ENCODE data around the gene CCL22. TPM values are rescaled to one million over a fixed set of nuclear protein-coding genes. Genes with fewer than 3 reads are reported as not detected.

The CCL22 gene
- total RNA-seq, 2 experiments from 2014 or later = not detected

DNA sequence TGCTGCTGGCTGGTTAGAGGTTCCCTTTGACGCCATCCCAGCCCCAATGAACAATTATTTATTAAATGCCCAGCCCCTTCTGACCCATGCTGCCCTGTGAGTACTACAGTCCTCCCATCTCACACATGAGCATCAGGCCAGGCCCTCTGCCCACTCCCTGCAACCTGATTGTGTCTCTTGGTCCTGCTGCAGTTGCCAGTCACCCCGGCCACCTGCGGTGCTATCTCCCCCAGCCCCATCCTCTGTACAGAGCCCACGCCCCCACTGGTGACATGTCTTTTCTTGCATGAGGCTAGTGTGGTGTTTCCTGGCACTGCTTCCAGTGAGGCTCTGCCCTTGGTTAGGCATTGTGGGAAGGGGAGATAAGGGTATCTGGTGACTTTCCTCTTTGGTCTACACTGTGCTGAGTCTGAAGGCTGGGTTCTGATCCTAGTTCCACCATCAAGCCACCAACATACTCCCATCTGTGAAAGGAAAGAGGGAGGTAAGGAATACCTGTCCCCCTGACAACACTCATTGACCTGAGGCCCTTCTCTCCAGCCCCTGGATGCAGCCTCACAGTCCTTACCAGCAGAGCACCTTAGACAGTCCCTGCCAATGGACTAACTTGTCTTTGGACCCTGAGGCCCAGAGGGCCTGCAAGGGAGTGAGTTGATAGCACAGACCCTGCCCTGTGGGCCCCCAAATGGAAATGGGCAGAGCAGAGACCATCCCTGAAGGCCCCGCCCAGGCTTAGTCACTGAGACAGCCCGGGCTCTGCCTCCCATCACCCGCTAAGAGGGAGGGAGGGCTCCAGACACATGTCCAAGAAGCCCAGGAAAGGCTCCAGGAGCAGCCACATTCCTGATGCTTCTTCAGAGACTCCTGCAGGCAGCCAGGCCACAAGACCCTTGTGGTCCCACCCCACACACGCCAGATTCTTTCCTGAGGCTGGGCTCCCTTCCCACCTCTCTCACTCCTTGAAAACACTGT lies 25.0 kb downstream of the CCL22 start:
- H3K36me3 Mint-ChIP-seq (ENCODE audit: low read depth) = no peaks in the 10 kb centered on the region
- Histone ChIP-seq H3K9me3 (ENCODE audit: control insufficient read depth in 1 of 2, insufficient read depth in 1 of 2, low read length in 2 of 2) (no peaks in the 10 kb centered on the region), H3K27me3 (ENCODE audit: control insufficient read depth in 1 of 2, insufficient read depth in 2 of 2, low read length in 2 of 2) (peaks cover 0 to 2% of the 10 kb centered on the region in 2 experiments), H3K4me1 (ENCODE audit: insufficient read depth, low read length) (peaks cover 4% of the 10 kb centered on the region), H3K27ac (ENCODE audit: low read depth in 1 of 2, low read length in 2 of 2) (no peak overlapping the region), H3K36me3 (ENCODE audit: insufficient read depth, low read length) (no peaks in the 10 kb centered on the region), H3K4me3 (ENCODE audit: low read length) (no peak overlapping the region)
- H3K9me3 Mint-ChIP-seq = no peaks in the 10 kb centered on the region
- H3K27ac Mint-ChIP-seq = no peak overlapping the region
- no peaks in the 10 kb centered on the region for H3K4me1 Mint-ChIP-seq (ENCODE audit: low read depth)
- POLR2A ChIA-PET = no interaction called here
- no peaks in the 10 kb centered on the region for H3K27me3 Mint-ChIP-seq
- ATAC-seq (ENCODE audit: poor library complexity) (no peak), DNase-seq (peak in 1 of 14 experiments; percentile 6)
- TF ChIP-seq, protein P1, sequence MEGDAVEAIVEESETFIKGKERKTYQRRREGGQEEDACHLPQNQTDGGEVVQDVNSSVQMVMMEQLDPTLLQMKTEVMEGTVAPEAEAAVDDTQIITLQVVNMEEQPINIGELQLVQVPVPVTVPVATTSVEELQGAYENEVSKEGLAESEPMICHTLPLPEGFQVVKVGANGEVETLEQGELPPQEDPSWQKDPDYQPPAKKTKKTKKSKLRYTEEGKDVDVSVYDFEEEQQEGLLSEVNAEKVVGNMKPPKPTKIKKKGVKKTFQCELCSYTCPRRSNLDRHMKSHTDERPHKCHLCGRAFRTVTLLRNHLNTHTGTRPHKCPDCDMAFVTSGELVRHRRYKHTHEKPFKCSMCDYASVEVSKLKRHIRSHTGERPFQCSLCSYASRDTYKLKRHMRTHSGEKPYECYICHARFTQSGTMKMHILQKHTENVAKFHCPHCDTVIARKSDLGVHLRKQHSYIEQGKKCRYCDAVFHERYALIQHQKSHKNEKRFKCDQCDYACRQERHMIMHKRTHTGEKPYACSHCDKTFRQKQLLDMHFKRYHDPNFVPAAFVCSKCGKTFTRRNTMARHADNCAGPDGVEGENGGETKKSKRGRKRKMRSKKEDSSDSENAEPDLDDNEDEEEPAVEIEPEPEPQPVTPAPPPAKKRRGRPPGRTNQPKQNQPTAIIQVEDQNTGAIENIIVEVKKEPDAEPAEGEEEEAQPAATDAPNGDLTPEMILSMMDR (IDR thresholded peaks at IDR 0.05) = no peak
- intact Hi-C loops (cut with DNase I, micrococcal nuclease) = no loop called here
- no peak overlapping the region for H3K4me3 Mint-ChIP-seq
- CTCF ChIA-PET = no interaction called here

DNA sequence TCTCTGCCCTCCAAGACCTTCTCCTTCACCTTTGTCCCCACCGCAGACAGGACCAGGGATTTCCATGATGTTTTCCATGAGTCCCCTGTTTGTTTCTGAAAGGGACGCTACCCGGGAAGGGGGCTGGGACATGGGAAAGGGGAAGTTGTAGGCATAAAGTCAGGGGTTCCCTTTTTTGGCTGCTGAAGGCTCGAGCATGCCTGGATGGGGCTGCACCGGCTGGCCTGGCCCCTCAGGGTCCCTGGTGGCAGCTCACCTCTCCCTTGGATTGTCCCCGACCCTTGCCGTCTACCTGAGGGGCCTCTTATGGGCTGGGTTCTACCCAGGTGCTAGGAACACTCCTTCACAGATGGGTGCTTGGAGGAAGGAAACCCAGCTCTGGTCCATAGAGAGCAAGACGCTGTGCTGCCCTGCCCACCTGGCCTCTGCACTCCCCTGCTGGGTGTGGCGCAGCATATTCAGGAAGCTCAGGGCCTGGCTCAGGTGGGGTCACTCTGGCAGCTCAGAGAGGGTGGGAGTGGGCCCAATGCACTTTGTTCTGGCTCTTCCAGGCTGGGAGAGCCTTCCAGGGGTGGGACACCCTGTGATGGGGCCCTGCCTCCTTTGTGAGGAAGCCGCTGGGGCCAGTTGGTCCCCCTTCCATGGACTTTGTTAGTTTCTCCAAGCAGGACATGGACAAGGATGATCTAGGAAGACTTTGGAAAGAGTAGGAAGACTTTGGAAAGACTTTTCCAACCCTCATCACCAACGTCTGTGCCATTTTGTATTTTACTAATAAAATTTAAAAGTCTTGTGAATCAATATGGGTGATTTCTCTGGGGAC lies 25.9 kb downstream of the CCL22 start:
- intact Hi-C loops (cut with DNase I, micrococcal nuclease) = no loop called here
- ATAC-seq (ENCODE audit: poor library complexity) (no peak), DNase-seq (peak in 2 of 14 experiments; percentile 27 to 29)
- Mint-ChIP-seq H3K4me3 (no peak overlapping the region), H3K27me3 (no peaks in the 10 kb centered on the region), H3K27ac (no peak overlapping the region), H3K4me1 (ENCODE audit: low read depth) (no peaks in the 10 kb centered on the region), H3K9me3 (no peaks in the 10 kb centered on the region), H3K36me3 (ENCODE audit: low read depth) (no peaks in the 10 kb centered on the region)
- ChIA-PET CTCF (no interaction called here), POLR2A (no interaction called here)
- Histone ChIP-seq H3K27me3 (ENCODE audit: control insufficient read depth in 1 of 2, insufficient read depth in 2 of 2, low read length in 2 of 2) (peaks cover 0 to 2% of the 10 kb centered on the region in 2 experiments), H3K27ac (ENCODE audit: low read depth in 1 of 2, low read length in 2 of 2) (no peak overlapping the region), H3K9me3 (ENCODE audit: control insufficient read depth in 1 of 2, insufficient read depth in 1 of 2, low read length in 2 of 2) (no peaks in the 10 kb centered on the region), H3K4me1 (ENCODE audit: insufficient read depth, low read length) (peaks cover 4% of the 10 kb centered on the region), H3K36me3 (ENCODE audit: insufficient read depth, low read length) (no peaks in the 10 kb centered on the region), H3K4me3 (ENCODE audit: low read length) (no peak overlapping the region)
- TF ChIP-seq, protein P1 (IDR thresholded peaks at IDR 0.05) = no peak

DNA sequence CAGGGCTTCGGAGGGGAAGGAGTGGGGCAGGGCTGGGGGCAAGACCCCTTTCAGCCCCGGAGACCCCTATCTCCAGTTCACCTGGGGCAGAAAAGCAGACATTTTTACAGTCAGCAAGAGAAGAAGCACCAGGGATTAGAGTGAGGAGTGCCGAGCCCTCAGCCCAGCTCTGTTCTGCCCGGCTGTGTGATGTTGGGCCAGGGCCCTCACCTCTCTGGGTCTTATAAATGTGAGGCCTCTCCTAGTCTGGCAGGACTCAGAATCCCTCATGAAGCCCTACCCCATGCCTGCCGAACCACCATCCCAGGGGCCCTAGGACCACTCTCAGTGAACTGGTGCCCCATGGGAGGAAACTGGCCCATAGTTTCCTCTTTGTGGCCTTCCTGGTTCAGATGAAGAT lies 26.5 kb downstream of the CCL22 start:
- ChIA-PET POLR2A (no interaction called here), CTCF (no interaction called here)
- H3K4me1 ChIP-seq (ENCODE audit: insufficient read depth, low read length) = peaks cover 4% of the 10 kb centered on the region
- H3K27me3 ChIP-seq (ENCODE audit: control insufficient read depth in 1 of 2, insufficient read depth in 2 of 2, low read length in 2 of 2) = peaks cover 0 to 2% of the 10 kb centered on the region in 2 experiments
- Mint-ChIP-seq H3K36me3 (ENCODE audit: low read depth) (no peaks in the 10 kb centered on the region), H3K4me1 (ENCODE audit: low read depth) (no peaks in the 10 kb centered on the region), H3K9me3 (no peaks in the 10 kb centered on the region), H3K27me3 (no peaks in the 10 kb centered on the region), H3K4me3 (no peak overlapping the region), H3K27ac (no peak overlapping the region)
- H3K9me3 ChIP-seq (ENCODE audit: control insufficient read depth in 1 of 2, insufficient read depth in 1 of 2, low read length in 2 of 2) = no peaks in the 10 kb centered on the region
- no peaks in the 10 kb centered on the region for H3K36me3 ChIP-seq (ENCODE audit: insufficient read depth, low read length)
- no peak overlapping the region for H3K4me3 ChIP-seq (ENCODE audit: low read length)
- TF ChIP-seq, protein P1 (IDR thresholded peaks at IDR 0.05) = no peak
- no peak overlapping the region for H3K27ac ChIP-seq (ENCODE audit: low read depth in 1 of 2, low read length in 2 of 2)
- DNase-seq (no peak), ATAC-seq (ENCODE audit: poor library complexity) (no peak)
- intact Hi-C loops (cut with DNase I, micrococcal nuclease) = no loop called here
